Endothelial cell of umbilical vein (primary cell): ENCODE results near the gene ARFGEF3.

ENCODE experiments used
- EZH2 ChIP-seq: IDR thresholded peaks from 2 replicates; pipeline ENCODE4 v1.6.1; 2012; ENCODE audit warnings: borderline replicate concordance, low read depth, mild to moderate bottlenecking, moderate library complexity, low read length, inconsistent platforms; ENCODE audit not compliant: severe bottlenecking
- JUN ChIP-seq: IDR thresholded peaks from 2 replicates; pipeline ENCODE4 v1.6.1; 2011; ENCODE audit warnings: borderline replicate concordance, low read depth; ENCODE audit not compliant: insufficient read length, insufficient read depth
- MYC ChIP-seq: IDR thresholded peaks from one replicate; pipeline ENCODE4 v1.6.1; 2011; ENCODE audit warnings: mild to moderate bottlenecking, low read depth, low read length
- POLR2A ChIP-seq: IDR thresholded peaks from 2 replicates; pipeline ENCODE4 v1.6.1; 2012; ENCODE audit warnings: low read depth, mild to moderate bottlenecking, control low read depth, low read length
- POLR2AphosphoS5 ChIP-seq: IDR thresholded peaks from 2 replicates; pipeline ENCODE4 v1.6.1; 2012; ENCODE audit warnings: low read depth, mild to moderate bottlenecking, control low read depth, low read length, moderate library complexity; ENCODE audit not compliant: insufficient read depth
- TF ChIP-seq, protein P1 (sequence below), 2 donors: IDR thresholded peaks; 1 replicate in 1 of 2; 2 replicates in 1 of 2; pipeline ENCODE4 v1.5.1; 2011; ENCODE audit warnings: low read length in 2 of 2, mild to moderate bottlenecking in 2 of 2, moderate library complexity in 2 of 2, control low read depth in 1 of 2, inconsistent platforms in 1 of 2, low read depth in 1 of 2; ENCODE audit not compliant: insufficient read depth in 1 of 2; ENCODE audit errors: extremely low read depth in 1 of 2

DNA sequence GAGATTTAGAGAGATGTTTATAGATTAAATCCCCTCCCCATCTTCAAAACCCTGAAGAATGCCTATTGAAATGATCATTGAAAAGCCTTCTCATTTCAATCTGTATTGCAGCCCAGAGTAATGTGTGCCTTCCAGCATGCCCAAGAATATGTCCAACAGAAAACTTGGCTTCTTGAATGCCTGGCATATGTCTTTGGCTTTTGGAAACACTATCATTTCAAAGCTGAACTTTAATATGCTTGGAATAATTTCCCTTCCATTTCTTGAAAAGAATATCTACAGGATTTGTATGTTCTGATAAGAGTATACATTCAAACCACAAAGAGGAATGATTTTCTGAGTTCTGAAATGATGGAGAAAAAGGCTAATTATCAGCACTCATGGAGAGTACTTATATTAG is 68.5 kb downstream of the ARFGEF3 start:
- TF ChIP-seq, protein P1, sequence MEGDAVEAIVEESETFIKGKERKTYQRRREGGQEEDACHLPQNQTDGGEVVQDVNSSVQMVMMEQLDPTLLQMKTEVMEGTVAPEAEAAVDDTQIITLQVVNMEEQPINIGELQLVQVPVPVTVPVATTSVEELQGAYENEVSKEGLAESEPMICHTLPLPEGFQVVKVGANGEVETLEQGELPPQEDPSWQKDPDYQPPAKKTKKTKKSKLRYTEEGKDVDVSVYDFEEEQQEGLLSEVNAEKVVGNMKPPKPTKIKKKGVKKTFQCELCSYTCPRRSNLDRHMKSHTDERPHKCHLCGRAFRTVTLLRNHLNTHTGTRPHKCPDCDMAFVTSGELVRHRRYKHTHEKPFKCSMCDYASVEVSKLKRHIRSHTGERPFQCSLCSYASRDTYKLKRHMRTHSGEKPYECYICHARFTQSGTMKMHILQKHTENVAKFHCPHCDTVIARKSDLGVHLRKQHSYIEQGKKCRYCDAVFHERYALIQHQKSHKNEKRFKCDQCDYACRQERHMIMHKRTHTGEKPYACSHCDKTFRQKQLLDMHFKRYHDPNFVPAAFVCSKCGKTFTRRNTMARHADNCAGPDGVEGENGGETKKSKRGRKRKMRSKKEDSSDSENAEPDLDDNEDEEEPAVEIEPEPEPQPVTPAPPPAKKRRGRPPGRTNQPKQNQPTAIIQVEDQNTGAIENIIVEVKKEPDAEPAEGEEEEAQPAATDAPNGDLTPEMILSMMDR (IDR thresholded peaks at IDR 0.05; ENCODE audit: extremely low read depth in 1 of 2, insufficient read depth in 1 of 2, low read depth in 1 of 2, low read length in 2 of 2), result no peak
- TF ChIP-seq POLR2A (no peak), EZH2 (no peak), POLR2AphosphoS5 (no peak), JUN (no peak), MYC (no peak)
